HFF-Myc (cell line): ENCODE results near the gene CHD6.

ENCODE experiments used
- DNase-seq: peaks from one replicate; pipeline ENCODE4 v3.0.0-alpha.2; 2011; ENCODE audit warnings: low read depth; ENCODE audit errors: extremely low read depth
- H3K4me3 ChIP-seq: replicated peaks from 2 replicates; pipeline ENCODE4 v1.5.1; 2011; ENCODE audit warnings: low read depth, mild to moderate bottlenecking, control low read depth, low read length
- TF ChIP-seq, protein P1 (sequence below): IDR thresholded peaks from 2 replicates; pipeline ENCODE4 v1.5.1; 2012; ENCODE audit warnings: mild to moderate bottlenecking, low read depth, low read length, control low read depth; ENCODE audit errors: missing control alignments

Gene CHD6

DNA sequence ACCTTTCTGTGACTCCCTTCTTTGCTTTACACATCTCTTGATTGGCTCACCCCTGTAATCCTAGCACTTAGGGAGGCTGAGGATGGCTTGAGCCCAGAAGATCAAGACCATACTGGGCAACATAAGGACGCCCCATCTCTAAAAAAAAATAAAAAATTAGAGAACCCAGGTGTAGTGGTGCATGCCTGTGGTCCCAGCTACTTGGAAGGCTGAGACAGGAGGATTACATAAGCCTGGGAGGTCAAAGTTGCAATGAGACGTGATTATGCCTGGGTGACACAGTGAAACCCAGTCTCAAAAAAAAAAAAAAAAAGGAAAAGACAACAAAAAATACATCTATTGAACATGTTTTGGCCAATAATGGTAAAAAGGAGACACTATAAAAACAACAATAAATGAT lies 37.8 kb downstream of the CHD6 start:
- no peak for DNase-seq
- H3K4me3 ChIP-seq: no peak overlapping the region
- TF ChIP-seq, protein P1, sequence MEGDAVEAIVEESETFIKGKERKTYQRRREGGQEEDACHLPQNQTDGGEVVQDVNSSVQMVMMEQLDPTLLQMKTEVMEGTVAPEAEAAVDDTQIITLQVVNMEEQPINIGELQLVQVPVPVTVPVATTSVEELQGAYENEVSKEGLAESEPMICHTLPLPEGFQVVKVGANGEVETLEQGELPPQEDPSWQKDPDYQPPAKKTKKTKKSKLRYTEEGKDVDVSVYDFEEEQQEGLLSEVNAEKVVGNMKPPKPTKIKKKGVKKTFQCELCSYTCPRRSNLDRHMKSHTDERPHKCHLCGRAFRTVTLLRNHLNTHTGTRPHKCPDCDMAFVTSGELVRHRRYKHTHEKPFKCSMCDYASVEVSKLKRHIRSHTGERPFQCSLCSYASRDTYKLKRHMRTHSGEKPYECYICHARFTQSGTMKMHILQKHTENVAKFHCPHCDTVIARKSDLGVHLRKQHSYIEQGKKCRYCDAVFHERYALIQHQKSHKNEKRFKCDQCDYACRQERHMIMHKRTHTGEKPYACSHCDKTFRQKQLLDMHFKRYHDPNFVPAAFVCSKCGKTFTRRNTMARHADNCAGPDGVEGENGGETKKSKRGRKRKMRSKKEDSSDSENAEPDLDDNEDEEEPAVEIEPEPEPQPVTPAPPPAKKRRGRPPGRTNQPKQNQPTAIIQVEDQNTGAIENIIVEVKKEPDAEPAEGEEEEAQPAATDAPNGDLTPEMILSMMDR: no peak

DNA sequence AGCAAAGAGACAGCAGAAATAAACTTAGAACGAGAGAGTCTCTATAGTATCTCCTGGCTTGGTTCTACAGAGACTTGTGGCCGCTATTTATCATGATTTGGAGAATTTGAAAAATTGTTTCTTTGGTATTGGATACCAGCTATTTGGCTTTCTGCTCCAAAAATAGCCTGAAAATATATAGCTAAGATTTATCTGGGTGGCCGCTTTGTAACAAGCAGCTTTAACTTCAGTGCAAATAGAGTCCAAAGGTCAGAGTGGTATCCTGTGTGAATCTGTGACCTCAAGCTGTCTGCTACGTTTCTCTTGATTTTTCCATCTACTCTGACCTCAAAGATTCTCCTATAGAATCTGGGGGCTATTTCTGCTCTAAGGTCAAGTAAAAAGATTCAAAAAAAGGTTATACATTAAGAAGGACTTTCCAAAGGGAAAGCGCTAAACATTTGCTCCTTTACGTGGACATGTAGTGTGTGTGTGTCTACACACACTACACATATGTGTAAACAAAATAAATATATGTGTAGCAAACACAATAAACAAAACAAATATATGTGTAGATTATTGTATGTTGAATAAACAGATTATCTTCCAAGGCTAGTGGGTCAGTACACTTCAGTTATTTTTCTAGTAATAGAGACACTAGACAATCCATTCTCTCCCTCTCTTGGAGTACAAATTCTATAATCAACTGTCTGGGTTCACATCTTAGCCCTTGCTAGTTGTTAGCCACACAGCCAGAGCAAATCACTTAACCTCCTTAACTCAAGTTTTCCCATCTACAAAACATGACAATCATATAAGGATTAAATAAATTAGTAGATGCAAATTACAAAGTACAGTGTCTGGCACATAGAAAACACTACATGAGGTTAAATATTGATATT lies 40.8 kb downstream of the CHD6 start:
- TF ChIP-seq, protein P1: no peak
- DNase-seq: no peak
- H3K4me3 ChIP-seq: no peak overlapping the region

DNA sequence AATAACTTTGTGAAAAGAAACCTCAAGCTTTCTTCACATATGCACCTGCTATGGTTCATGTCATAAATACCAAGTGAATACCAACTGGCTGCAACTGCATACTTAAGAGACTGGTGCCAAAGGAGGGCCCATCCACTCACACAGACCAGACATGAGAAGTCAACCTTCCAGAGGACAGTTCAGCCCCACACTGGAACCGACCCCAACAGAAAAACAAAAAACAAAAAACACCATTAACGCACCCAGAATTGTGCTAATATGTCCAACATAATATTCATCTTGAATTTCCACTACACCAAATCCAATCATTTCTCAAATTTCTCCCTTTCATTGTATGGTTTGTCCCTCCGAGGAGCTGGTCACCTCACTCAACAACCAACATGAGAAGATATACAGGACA lies 42.8 kb downstream of the CHD6 start:
- TF ChIP-seq, protein P1: no peak
- no peak for DNase-seq
- H3K4me3 ChIP-seq: no peak overlapping the region

DNA sequence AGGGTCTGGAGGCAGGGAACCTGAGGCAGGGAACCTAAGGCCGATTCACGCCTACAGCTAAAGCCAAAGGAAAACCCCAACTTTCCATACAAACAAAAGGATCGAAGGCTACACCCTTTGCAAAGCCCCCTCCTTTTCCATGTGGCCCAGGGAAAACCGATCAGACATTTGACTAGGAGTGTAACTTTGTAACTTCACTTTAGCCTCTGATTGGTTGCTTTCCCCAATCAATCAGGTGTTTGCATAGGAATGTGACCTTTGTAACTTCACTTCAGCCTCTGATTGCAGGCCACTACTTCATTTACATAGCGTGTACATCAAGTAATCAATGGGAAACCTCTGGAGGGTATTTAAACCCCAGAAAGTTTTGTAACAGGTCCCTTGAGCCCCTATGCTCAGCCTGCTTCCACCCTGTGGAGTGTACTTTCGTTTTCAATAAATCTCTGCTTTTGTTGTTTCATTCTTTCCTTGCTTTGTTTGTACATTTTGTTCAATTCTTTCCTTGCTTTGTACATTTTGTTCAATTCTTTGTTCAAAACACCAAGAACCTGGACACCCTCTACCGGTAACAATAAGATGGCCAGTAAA lies 43.3 kb downstream of the CHD6 start:
- no peak overlapping the region for H3K4me3 ChIP-seq
- TF ChIP-seq, protein P1: no peak

DNA sequence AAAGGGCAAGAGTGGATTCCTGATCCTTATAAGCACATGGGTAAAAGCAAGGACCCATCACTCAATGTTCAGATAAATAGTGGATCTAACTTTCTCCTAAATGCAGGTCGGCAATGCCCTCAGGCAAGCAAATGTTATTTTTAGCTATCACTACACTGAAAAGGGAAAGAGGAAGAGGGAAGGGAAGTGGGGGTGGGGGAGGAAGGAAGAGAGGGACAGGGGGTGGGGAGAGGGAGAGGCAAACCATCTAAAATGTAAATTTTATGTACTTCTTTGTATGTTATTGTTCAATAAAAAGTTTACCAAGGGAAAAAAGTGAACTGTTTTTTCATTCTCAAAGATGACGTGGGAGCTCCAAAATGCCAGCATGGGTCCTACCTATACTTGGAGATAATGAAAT lies 44.2 kb downstream of the CHD6 start:
- DNase-seq: no peak
- H3K4me3 ChIP-seq: no peak overlapping the region
- TF ChIP-seq, protein P1: no peak

More for the DNA sequence above, 43.3 kb downstream of the CHD6 start:
- no peak for DNase-seq

DNA sequence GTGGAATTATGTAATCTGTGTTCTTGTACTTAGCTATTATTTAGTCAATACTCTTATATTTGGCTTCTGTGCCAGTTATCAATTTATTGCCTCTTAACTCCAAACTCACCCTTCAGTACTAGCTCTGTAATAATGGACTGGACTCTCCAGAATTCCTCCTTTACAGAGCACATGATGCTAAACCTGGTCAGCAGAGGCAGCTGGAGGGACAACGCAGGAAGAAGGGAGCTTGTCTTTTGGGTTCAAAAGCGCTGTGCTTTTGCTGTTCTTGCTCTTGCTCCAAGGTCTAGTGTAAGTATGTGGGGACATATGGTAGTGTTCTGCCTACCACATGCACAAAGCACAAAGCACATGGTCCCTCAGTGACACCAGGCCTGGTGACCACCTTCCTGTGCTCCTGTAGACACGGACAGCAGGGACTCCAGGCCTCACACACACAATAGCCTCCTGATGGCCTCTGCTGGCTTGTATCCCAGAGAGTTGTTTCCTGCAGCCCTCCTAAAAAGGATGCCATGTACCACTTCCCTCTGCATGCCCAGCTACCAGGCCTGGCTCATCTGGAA lies 46.1 kb downstream of the CHD6 start:
- no peak overlapping the region for H3K4me3 ChIP-seq
- no peak for DNase-seq
- TF ChIP-seq, protein P1: no peak
